ENCODE measurements around the gene CHST15.
"Not testable (repeated sequence)": the region's sequence is repeated elsewhere in the genome, so short reads cannot be mapped to it uniquely, and the experiment has no call there.

DNA sequence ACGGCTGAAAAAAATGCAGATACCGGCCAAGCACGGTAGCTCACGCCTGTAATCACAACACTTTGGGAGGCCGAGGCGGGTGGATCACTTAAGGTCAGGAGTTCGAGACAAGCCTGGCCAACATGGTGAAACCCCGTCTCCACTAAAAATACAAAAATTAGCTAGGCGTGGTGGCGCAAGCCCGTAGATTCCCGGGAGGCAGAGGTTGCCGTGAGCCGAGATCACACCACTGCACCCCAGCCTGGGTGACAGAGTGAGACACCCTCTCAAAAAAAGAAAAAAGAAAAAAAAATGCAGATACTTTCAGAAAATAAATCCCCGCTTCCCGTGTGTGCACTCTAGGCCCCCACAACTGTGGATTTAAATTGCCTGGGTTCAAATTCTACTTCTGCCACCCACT, 2.4 kb upstream of the CHST15 start:
- TF ChIP-seq POLR2A, CTCF (IDR thresholded peaks at IDR 0.05): not testable (repeated sequence)
